Activated T-cell treated with anti-CD3 and anti-CD28 coated beads for 48 hours (primary cell): ENCODE measurements around the gene CASZ1.

Source experiments
- DNase-seq: peaks from one replicate; pipeline ENCODE4 v3.0.0-alpha.2; 2020; ENCODE audit warnings: low read depth

Gene CASZ1

DNA sequence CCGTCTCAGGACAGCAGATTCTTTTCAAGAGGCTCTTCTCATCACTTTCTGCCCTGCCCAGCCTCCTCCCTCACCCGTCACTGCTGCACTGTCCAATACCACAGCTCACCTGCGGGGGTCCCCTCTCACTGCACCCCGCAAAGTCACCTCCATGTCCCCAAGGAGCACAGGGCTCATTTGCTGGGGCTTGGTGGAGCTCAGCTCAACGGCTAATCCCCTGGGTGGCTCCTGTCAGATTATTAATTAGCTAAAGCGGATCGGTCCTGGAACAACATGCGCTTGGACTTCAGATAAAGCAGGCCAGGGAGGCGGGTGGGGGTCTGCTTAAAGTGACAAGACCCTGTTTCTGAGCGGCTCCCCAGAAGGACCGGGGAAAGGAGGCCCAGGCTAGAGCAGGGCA lies 43.1 kb downstream of the CASZ1 start:
- DNase-seq: no peak

DNA sequence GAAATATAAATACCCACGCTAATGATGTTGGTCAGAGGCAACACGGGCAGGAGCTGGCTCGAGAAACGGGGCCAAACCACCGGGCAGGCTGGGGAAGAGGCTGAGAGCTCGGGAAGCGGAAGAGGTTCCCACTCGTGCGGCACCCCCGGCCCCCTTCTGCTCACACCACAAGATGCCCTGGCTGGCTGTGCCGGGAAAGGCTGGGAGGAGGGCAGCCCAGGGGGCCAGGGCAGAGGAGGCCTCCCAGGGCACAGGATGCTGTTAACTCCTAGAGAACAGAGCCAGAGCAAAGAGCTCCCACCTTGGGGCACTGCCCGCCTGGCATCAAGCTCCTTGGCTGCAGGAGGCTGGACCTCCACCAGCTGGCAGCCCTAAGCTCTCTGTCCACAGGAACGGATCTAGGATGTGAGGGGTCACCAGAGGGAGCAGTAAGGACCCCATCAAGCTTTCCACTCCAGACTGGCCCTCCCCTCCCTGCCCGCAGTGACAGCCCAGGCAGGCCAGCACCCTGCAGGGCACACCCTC lies 44.8 kb downstream of the CASZ1 start:
- no peak for DNase-seq

DNA sequence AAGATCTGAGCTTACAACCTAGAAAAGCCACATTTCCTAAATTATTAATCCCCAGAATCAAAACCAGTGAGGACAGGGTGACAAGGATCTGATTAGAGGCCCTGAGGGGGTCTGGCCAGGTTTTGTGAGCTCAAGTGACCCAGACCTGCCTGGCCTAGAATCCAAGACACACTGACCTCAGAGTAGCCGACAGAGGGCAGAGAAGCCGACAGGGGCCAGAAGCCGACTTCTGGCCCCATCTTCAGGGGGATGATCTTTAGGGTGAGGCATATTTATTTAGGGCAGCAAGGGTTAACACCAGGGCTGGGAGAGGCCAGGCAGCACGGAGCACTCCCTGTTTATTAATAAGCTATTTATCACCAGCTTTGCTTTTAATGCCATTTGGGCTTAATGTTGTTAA lies 45.3 kb downstream of the CASZ1 start:
- DNase-seq: no peak

DNA sequence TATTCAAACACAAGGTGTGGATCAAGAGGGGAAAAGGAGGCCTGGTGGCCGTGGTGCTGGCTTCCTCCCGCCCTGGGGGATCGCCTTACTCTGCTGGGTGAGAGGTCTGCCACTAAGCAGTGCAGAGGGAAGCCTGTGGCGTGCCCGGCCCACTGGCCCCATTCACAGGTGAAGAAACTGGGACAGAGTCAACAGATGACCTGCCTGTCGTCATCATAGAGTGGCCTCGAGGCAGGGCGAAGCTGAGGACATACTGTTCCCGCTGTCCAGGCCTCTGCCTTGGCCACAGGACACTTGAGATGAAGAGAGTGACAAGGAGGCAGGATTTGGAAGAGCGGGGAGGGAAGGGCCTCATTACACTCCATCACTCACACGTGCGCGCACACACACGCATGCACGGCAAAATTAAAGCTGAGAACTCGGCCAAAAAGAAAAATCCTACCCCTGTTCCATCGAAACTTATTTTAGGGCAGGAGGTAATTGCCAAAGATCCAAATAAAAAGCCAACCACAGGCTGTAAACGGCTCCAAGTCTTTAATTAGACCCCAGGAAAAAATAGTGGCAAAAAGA lies 50.5 kb downstream of the CASZ1 start:
- DNase-seq: no peak

DNA sequence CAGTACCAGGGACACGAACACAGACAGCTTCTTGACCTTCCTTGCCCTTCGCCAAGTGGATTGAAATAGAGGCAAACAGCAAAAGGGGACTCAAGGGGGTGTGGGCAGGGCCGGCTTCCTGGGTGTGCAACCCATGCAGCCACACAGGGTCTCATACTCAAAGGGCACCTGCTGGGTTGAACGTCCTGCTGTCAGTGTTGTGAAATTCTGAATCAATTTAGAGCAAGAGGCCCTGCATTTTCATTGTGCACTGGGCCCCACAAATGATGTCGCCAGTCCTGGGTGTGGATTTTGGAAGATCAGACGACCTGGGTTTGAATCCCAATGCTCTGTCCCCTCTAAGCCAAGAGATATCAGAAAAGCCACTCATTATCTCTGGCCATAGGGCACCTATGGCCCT lies 51.1 kb downstream of the CASZ1 start:
- no peak for DNase-seq

DNA sequence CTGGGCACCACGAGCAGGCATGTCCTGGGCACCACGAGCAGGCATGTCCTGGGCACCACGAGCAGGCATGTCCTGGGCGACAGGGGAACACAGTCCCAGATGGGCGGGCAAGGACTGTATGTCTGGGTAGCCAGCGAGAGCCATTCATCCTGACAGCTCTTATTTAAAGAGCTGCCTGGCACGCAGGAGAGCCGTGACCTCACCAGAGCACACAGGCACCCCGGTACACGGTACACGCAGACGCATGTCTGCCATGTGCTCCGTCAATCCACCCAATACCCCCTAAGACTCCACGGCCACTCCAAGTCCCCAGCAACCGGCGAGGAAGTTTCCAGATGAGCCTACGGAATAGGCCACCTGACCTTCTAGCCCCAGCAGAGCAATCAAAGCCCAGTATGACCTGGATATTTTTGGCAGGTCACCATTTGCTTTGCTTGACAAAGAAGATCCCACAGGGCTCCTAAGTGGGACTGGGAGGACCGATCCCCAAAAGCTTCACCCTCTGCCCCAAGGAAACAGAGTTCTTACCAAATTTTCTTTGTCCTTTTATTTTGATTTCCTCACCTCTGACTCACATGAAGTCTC lies 51.7 kb downstream of the CASZ1 start:
- no peak for DNase-seq

DNA sequence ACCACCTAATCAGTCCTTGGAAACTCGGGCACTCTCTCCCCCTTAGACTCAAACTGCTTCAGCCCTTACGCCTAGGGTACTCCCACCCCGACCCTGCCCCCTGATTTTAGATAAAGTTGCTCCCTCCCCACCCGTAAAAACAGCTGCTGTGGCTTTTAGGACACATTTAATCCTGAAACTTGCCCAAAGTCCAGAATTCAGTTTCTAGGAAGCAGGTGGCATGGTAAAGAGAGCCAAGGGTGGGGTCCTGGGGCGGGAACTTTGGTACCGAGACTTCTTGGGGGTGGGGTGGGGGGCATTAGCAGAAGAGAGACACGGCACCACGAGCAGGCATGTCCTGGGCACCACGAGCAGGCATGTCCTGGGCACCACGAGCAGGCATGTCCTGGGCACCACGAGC lies 52.4 kb downstream of the CASZ1 start:
- no peak for DNase-seq

DNA sequence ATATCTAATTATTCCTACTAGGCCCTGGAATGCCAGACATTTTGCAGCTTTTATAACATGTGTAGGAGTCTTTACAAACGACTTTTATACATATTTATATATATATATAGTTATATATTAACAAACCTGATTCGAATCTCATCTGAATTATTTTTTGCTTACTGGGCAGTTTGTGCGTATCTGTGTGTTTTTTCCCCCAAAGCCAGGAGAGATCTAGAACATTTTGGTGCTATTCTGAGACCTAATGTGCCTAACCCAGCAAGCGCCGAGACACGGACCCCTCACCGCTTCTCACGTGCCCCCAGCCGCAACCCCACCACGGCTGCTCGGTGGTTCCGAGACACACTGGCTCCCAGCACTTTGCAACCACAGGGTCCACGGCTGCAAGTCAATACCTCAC lies 54.8 kb downstream of the CASZ1 start:
- no peak for DNase-seq

DNA sequence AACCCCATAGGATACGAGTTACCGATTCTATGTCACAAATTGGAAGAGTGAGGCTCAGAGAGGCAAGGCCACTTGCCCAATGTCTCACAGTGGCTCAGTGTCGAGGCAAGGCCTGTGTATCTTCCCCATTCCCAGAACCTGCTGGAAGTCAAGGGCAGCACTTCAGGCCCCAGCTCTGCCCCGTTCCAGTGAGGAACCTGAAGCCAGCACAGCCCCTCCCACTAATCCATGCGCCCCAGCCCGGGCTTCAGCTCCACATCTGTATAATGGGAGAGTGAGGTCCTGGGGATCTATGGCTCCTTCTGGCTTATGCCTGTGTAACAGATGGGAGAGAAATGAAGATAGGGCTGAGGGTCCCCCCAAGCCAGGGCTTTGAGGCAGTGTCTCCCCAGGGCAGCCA lies 56.3 kb downstream of the CASZ1 start:
- no peak for DNase-seq

DNA sequence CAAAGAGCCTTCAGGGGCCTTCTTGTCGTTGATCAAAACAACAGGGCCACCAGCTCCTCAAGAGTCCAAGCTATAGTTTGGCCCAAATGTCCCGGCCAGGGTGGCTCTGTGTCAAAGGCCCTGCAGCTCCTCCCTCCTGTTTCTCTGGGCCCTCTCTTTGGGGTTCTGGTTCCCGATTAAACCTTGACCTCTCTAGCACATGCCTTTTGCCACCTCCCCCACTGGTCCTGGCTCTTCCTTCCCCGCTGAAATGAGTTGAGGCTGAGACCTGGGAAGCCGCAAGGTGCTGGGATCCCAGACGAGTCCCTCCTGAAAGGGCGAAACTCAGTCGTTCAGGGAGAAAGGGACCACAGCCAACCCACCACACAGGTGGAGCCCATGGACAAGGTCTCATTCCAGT lies 56.9 kb downstream of the CASZ1 start:
- no peak for DNase-seq

DNA sequence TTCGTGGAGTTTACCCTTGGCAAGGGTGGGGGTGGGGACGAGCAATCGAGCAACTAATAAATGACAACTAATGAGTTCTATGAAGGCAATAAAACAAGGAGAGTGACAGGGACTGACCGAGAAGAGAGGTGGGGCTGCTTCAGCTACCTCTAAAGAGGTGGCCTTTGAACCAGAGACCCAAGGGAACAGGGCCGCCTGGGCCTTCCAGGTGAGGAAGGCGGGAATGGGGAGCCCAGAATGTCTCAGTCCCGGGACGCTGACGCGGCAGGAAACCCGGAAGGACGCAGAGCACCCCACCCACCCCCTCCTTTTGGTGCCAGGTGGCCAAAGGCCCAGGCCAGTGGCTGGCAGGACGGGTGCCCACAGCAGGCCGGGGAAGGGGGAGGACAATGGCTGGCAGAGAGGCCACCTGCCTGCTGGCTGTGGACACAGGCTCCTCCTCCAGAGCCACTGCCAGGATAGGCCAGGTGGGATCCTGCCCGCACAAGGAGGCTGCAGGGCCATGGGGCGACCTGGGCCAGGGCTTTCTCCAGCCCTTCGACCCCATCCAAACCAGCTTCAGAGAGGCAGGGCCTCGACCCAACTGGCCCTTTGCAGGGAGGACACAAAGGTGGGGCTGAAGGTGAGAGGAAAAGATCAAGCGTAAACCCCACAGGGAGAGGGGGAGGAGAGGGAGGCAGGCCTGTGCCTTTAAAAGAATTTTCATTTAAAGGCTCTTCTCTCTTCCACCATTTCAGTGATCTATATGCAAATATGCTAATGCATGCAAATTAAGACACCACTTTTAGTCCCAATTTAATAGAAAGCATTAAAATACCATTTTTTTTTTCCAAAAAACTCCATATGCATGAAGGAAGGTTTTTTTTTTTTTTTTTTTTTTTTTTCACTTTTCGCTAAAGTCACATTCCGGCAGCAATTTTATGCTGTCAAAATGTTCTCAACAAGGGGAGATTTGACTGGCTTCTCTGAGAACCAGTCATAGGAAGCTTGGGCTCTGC lies 58.1 kb downstream of the CASZ1 start:
- no peak for DNase-seq

DNA sequence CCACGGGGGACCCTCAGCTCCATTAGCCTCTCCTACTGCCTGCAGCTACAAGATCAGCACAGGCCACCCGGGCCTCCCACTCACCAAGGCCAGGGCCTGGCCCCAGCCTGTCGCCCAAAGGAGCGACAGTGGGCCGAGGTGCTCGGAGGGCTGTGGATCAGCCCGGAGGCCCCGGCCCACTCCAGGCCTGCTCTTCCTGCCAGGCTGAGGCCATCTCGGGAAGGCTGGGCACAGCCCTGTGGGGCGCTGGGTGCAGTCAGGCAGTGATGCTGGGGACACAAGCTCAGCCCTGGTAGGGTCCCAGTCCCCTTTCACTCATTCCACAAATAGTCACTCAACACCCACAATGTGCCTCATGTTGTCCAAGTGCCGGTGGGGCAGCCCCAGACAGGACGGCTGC lies 58.8 kb downstream of the CASZ1 start:
- no peak for DNase-seq

DNA sequence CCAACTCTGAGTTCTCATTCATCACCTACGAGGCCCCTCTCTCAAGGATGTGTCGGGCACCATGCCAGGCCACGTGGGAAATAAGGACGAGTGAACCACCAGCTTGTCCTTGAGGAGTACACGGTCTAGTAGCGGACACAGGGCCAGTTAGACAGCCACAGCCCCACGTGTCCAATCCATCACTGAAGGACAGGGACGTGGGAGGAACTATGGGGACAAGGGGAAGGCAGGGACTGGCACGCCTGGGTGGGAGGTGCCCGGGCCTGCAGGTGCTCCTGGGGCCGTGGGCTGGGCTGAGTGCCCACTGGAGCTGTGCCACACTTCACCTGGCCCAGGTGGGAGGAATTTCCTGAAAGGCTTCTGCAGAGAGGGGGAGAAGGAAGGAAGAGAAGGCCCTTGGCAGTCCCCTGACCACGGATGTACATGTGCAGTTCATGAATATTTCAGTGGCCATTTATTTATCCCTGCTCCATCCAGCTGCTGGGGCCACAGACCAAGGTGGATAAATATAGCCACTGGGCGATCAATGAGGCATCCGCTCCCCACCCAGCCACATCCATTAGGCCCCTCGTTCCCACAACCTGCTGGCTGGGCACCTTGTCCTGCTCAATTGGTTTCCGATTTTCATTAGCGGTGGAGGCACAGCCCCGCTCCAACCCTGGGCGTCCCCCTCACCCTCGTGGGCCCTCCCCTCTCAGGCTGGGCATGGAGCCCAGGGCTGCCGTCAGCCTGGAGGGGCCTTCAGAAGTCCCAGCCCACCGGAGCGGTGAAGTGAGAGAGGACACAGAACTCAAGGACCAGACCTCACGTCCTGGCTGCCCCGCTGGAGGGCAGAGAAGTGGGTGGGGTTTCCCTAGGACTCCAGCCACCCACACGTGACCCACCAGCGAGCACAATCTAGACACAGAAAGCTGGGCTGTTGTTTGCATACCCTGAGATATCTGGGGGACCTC lies 59.5 kb downstream of the CASZ1 start:
- DNase-seq: no peak

DNA sequence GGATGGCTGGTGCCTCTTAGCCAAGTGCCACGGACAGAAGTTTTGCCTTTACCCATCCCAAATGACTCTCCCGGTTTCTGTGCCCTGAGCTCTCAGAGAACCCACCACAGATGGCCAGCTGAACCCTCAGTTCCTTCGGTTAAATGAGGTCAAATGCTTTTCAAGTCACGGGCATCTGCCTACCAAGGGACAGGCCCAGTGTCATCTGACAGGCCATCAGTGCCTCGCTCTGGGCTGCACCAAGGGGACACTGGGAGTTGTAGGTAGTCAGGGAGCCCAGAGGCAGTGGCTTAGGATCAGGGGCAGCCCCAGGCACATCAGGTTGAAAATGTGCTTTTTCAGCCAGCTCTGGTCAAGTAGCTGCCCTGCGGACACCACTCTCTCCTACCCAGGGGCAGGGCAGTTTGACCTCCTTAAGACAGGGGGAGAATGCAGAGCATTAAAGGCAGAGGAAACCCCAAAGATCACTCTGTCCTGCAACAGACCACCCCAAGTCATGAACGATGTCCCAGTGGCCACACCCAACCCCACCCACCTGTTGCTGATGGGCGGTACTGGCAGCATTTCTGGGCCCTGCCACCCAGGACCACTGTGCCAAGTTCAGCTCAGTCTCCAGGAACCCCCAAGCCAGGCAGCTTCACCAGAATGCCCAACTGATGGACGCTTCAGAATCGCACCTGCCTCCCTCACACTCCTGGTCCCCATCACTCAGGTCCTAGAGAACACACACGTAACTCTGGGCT lies 60.7 kb downstream of the CASZ1 start:
- DNase-seq: no peak

DNA sequence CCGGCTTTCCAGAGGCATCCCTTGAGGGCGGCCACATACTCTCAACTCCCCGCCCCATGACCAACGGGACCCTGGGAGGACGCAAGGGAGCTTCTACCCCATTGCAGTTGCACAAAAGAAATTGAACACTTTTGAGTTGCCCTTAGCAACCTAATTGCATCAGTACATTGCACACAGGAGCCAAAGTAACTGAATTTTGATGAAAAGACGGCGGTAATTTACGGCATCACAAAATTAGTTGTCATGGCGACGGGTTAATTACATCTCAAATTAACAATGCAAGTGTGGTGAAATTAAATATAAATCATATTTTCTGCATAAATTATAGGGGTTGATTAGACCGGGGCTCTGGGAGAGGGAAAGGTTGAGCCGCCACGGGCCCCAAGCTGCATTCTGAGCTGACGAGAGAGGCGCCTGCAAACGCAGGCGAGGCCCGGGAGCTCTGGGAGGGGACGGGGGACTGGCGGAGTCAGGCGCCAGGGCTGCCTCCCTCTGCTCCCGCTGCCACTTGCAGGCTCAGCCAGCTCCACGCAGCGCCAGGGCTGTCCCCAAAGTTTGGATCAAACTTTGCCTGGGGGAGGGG lies 61.4 kb downstream of the CASZ1 start:
- DNase-seq: no peak

DNA sequence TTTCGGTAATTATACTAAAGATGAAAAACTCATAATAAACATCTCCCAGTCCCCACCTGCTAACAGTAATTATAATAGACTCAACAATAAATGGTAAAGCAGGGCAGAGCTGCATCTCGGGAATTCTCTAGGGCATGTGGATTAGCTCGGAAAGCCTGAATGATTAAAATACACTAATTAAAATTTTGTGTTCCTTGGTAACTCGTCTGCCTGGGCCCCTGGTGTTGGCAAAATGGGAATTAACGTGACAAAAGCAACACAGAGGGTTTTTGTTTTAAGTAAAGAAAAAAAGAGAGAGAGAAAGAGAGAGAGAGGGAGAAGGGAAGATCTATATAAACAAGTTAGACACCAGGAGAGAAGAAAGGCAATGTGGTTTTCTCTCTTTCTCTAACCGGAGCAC lies 62.1 kb downstream of the CASZ1 start:
- DNase-seq: no peak

DNA sequence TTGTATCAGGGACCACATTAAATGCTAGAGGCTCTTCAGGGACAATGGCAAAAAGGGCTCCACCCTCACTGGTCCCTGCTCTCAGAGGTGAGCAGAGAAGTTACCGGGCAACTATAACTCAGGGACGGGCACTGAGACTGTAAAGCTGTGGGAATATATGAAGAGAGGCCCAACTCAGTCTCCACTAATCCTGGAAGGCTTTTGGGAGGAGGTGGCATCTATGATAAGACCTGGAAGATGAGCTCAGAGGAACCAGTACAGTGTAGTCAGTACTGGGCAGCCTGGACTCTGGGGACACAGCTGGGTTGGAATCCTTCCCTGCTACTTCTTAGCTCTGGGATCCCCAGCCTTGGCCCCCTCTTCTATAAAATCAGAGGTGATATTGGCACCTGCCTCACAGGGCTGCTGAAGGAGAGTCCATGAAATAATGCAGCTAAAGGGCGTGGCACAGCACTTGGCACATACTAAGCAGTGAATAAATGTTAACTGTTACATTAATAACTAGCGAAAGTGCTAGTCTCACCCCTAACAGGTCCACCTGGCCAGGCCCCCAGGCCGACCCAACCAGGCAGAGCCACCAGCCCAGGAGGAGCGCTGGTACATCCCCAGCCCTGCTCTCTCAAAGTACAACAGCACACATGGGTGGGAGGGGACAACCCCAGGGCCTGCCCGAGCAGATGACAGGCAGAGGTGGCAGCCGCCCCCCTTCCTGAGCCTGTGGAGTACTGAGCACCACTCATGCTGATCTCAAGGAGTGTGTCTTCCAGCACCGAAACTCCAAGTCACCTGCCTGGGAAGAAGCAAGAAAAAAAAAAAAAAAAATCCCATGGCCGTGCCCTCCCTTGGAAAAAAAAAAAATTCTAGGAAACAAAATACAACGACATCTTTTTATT lies 62.7 kb downstream of the CASZ1 start:
- peak; percentile 62 for DNase-seq

DNA sequence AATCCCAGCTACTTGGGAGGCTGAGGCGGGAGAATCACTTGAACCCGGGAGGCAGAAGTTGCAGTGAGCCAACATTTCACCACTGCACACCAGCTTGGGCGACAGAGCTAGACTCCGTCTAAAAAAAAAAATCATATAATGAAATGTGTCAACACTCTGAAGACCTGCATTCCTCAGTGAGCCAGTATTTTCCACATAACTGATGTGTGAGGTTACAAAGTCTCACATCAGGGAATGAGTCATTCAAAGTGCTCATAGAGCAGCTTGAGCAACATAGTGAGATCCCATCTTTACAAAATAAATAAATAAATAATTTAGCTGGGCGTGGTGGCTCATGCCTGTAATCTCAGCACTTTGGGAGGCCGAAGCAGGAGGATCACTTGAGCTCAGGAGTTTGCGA lies 65.5 kb downstream of the CASZ1 start:
- DNase-seq: no peak

DNA sequence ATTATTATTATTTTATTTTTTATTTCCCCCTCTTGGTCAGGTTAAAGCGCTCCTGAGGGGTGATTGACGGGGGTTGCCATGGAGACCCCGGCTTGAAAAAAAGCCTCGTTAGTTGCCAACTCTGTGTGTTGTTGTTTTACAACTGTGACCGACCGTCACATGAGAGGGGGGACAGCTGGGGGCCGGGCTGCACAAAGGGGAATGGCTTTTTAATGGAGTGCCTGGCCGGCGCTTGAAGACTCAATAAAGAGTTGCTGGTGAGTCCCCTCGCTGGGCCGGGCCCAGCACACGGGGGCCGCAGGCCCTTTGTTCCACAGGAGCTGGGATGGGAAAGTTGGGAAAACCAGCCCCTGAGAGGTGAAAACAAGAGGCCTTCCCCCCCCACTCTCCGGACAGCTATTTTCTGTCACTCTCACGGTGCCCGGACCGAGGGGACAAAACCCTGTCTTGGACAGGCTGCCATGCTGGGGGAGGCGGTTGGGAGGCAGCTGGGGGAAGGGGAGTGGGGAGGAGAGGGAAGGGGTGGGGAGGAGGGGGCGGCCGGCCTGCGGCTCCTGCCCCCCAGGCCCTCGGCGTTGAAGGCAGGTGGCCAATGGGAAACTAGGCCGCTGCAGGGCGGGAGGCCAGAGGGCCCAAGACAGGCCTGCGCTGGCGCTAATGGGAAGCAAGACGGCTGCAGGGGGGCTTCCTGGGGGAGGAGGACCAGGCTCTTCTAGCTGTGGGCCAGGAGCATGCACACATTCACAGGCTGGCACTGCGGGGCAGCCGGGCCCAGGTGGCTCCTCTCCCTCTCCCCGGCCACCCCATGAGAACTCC lies 67.6 kb downstream of the CASZ1 start:
- DNase-seq: no peak
